Superior temporal gyrus (tissue), 1 donor: ENCODE results near the gene AMHR2.

Experiments
- DNase-seq: peaks from one replicate; pipeline ENCODE4 v3.0.0-alpha.2; 2016; ENCODE audit errors: extremely low spot score

AMHR2 gene

GRCh38 chr12:53480491-53481442 lies 57.1 kb downstream of the AMHR2 start:
- no peak for DNase-seq
